ENCODE measurements around the gene ANKFY1. TPM values are rescaled to one million over a fixed set of nuclear protein-coding genes. Genes with fewer than 3 reads are reported as not detected.

The ANKFY1 gene
- total RNA-seq, 1 experiment from 2014 or later: 63.2 TPM

DNA sequence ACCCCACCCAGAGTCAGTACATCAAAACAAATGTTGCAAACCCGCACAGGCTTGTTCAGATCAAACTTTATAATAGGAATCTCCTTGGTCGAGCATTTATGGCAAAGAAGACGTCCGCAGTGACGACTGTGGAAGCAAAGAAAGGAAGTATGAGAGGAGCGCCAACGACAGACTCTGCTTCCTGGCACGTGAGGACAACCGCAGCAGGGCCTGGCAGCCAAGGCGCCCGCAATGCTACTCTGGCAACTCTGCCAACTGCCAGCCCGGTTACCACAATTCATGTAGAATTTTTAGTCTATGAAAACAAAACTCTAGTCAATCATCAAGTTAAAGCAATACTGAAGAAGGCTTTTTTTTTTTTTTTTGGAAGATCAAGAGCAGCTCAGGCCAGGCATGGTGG is 96.0 kb downstream of the ANKFY1 start:
- no peak for DNase-seq (ENCODE audit: low spot score)
- Histone ChIP-seq H3K4me3 (ENCODE audit: low read depth, low read length, poor library complexity, severe bottlenecking) (no peak overlapping the region), H3K9me3 (ENCODE audit: low read depth, low read length, poor library complexity, severe bottlenecking) (no peaks in the 10 kb centered on the region), H3K27ac (ENCODE audit: low read depth, low read length, poor library complexity, severe bottlenecking) (no peak overlapping the region), H3K27me3 (replicated peaks; ENCODE audit: insufficient read depth, low read depth, low read length, poor library complexity) (no peaks in the 10 kb centered on the region), H3K4me1 (ENCODE audit: insufficient read depth, low read length, poor library complexity, severe bottlenecking) (no peaks in the 10 kb centered on the region), H3K36me3 (ENCODE audit: insufficient read depth, low read length, poor library complexity, severe bottlenecking) (peaks cover 38% of the 10 kb centered on the region)
- ChIA-PET CTCF (no interaction called here), POLR2A (ENCODE audit: low non-redundant PET) (no interaction called here)
- intact Hi-C loops (cut with micrococcal nuclease; ENCODE audit: unreplicated experiment): no loop called here
- TF ChIP-seq, protein P1, sequence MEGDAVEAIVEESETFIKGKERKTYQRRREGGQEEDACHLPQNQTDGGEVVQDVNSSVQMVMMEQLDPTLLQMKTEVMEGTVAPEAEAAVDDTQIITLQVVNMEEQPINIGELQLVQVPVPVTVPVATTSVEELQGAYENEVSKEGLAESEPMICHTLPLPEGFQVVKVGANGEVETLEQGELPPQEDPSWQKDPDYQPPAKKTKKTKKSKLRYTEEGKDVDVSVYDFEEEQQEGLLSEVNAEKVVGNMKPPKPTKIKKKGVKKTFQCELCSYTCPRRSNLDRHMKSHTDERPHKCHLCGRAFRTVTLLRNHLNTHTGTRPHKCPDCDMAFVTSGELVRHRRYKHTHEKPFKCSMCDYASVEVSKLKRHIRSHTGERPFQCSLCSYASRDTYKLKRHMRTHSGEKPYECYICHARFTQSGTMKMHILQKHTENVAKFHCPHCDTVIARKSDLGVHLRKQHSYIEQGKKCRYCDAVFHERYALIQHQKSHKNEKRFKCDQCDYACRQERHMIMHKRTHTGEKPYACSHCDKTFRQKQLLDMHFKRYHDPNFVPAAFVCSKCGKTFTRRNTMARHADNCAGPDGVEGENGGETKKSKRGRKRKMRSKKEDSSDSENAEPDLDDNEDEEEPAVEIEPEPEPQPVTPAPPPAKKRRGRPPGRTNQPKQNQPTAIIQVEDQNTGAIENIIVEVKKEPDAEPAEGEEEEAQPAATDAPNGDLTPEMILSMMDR (conservative IDR thresholded peaks at IDR 0.05; ENCODE audit: low read depth, low read length): no peak
- no peak for TF ChIP-seq EZH2 (IDR thresholded peaks at IDR 0.05; ENCODE audit: borderline replicate concordance, low read depth, low read length, poor library complexity, severe bottlenecking)
- BruUV-seq (replicated peaks): no TSS peak

DNA sequence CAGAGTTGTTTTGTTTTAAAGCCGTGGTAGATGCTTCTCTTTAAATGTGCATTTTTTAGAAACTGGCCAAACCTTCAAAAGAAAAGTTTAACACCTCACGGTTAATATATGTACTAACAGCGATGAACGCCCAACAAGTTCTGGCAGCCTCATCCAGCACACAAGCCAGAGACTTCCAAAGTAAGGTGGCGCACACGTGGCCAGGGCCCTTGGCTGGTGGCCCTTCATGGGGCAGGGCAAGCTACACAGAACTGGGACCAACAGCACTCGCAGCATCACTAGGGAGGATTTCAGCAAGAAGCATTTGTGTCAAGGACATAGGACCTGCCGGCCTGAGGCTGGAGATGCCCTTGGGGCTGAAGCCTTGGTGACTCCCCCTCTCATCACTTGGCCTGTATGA is 97.4 kb downstream of the ANKFY1 start:
- no TSS peak for BruUV-seq (replicated peaks)
- Histone ChIP-seq H3K27ac (ENCODE audit: low read depth, low read length, poor library complexity, severe bottlenecking) (no peak overlapping the region), H3K4me1 (ENCODE audit: insufficient read depth, low read length, poor library complexity, severe bottlenecking) (no peaks in the 10 kb centered on the region), H3K4me3 (ENCODE audit: low read depth, low read length, poor library complexity, severe bottlenecking) (no peak overlapping the region), H3K27me3 (replicated peaks; ENCODE audit: insufficient read depth, low read depth, low read length, poor library complexity) (no peaks in the 10 kb centered on the region), H3K36me3 (ENCODE audit: insufficient read depth, low read length, poor library complexity, severe bottlenecking) (peaks cover 28% of the 10 kb centered on the region), H3K9me3 (ENCODE audit: low read depth, low read length, poor library complexity, severe bottlenecking) (no peaks in the 10 kb centered on the region)
- ChIA-PET CTCF (no interaction called here), POLR2A (ENCODE audit: low non-redundant PET) (no interaction called here)
- TF ChIP-seq, protein P1 (conservative IDR thresholded peaks at IDR 0.05; ENCODE audit: low read depth, low read length): no peak
- TF ChIP-seq EZH2 (IDR thresholded peaks at IDR 0.05; ENCODE audit: borderline replicate concordance, low read depth, low read length, poor library complexity, severe bottlenecking): no peak
- intact Hi-C loops (cut with micrococcal nuclease; ENCODE audit: unreplicated experiment): no loop called here
- DNase-seq (ENCODE audit: low spot score): no peak

DNA sequence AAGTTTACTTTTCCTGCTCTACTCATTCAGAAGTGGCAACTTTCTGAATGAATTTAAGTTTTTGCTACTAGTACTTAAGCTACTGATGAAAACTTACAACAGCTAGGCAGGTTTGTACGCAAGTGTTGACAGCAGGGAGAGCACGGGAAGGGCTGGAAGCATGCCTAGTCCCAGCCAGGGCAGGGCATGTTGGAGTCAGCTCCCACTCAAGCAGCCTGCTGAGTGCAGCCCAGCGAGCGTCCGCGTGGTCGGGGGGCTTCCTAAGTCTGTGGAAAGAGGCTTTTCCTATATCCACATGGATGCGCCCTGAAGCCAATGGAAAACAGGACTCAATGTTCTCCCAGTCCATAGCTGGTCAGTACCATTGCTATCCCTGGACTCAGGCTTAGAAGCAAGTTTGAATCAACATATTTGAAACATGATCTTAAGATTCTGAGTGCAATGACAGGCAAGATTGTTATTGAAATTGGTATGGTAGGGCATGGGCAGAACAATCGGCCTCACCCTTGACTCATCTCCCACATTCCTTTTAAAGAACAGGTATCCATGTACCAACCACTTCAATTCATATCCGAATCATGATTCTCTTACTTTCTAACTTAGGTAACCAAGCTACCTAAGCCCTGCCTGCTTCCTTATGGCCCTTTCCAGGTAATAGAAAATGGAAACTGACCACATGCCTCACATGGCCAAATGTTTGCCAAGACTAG is 98.3 kb downstream of the ANKFY1 start:
- no peak for DNase-seq (ENCODE audit: low spot score)
- CTCF ChIA-PET: no interaction called here
- no peaks in the 10 kb centered on the region for H3K27me3 ChIP-seq (replicated peaks; ENCODE audit: insufficient read depth, low read depth, low read length, poor library complexity)
- intact Hi-C loops (cut with micrococcal nuclease; ENCODE audit: unreplicated experiment): no loop called here
- H3K9me3 ChIP-seq (ENCODE audit: low read depth, low read length, poor library complexity, severe bottlenecking): no peaks in the 10 kb centered on the region
- no peak overlapping the region for H3K4me3 ChIP-seq (ENCODE audit: low read depth, low read length, poor library complexity, severe bottlenecking)
- POLR2A ChIA-PET (ENCODE audit: low non-redundant PET): no interaction called here
- peaks cover 25% of the 10 kb centered on the region for H3K36me3 ChIP-seq (ENCODE audit: insufficient read depth, low read length, poor library complexity, severe bottlenecking)
- no peaks in the 10 kb centered on the region for H3K4me1 ChIP-seq (ENCODE audit: insufficient read depth, low read length, poor library complexity, severe bottlenecking)
- BruUV-seq (replicated peaks): no TSS peak
- H3K27ac ChIP-seq (ENCODE audit: low read depth, low read length, poor library complexity, severe bottlenecking): no peak overlapping the region
- TF ChIP-seq, protein P1 (conservative IDR thresholded peaks at IDR 0.05; ENCODE audit: low read depth, low read length): no peak

Measured in A673 (cell line).